Stimulated activated CD4-positive, alpha-beta T cell treated with anti-CD3 and anti-CD28 coated beads, Interleukin-1b, Interleukin-23, amount 100 ng/mL, for 48 hours (primary cell): ENCODE results near the gene ACSM2B.
"Not testable (repeated sequence)": the region's sequence is repeated elsewhere in the genome, so short reads cannot be mapped to it uniquely, and the experiment has no call there.

ENCODE experiments used
- DNase-seq: peaks from one replicate; pipeline ENCODE4 v3.0.0-alpha.2; 2020

The ACSM2B gene

GRCh38 chr16:20576145-20576544 is at the start of gene ACSM2B:
Gene ACSM2B, minus strand, starts transcription at chr16:20576367. Its CDS starts 11,522 bp downstream, at chr16:20564845.
- not testable (repeated sequence) for DNase-seq

- DNase-seq = no peak
Measured at GRCh38 chr16:20624882-20625807, 49.0 kb upstream of the ACSM2B start.

GRCh38 chr16:20624205-20624604 is 48.0 kb upstream of the ACSM2B start:
- no peak for DNase-seq

- DNase-seq = no peak
Measured at GRCh38 chr16:20622498-20622870, 46.3 kb upstream of the ACSM2B start.

GRCh38 chr16:20621406-20621805 is 45.2 kb upstream of the ACSM2B start:
- DNase-seq = no peak

GRCh38 chr16:20620770-20621169 is 44.6 kb upstream of the ACSM2B start:
- no peak for DNase-seq

GRCh38 chr16:20620003-20620402 is 43.8 kb upstream of the ACSM2B start:
- DNase-seq = no peak

GRCh38 chr16:20617271-20617670 is 41.1 kb upstream of the ACSM2B start:
- no peak for DNase-seq

- no peak for DNase-seq
Measured at GRCh38 chr16:20614186-20615141, 38.3 kb upstream of the ACSM2B start.

GRCh38 chr16:20613481-20614185 is 37.5 kb upstream of the ACSM2B start:
- DNase-seq = no peak

GRCh38 chr16:20612551-20613480 is 36.6 kb upstream of the ACSM2B start:
- no peak for DNase-seq

GRCh38 chr16:20611975-20612481 is 35.9 kb upstream of the ACSM2B start:
- DNase-seq = no peak

- no peak for DNase-seq
Measured at GRCh38 chr16:20611350-20611902, 35.3 kb upstream of the ACSM2B start.

- no peak for DNase-seq
Measured at GRCh38 chr16:20610892-20611349, 34.8 kb upstream of the ACSM2B start.

GRCh38 chr16:20610211-20610891 is 34.2 kb upstream of the ACSM2B start:
- DNase-seq = no peak

GRCh38 chr16:20602205-20602604 is 26.0 kb upstream of the ACSM2B start:
- DNase-seq = not testable (repeated sequence)

- DNase-seq = not testable (repeated sequence)
Measured at GRCh38 chr16:20599475-20599874, 23.3 kb upstream of the ACSM2B start.

GRCh38 chr16:20598832-20599469 is 22.8 kb upstream of the ACSM2B start:
- no peak for DNase-seq

- not testable (repeated sequence) for DNase-seq
Measured at GRCh38 chr16:20595694-20596093, 19.5 kb upstream of the ACSM2B start.

- DNase-seq = not testable (repeated sequence)
Measured at GRCh38 chr16:20595068-20595467, 18.9 kb upstream of the ACSM2B start.
